ENCODE results near the gene ZFYVE9. TPM values are rescaled to one million over a fixed set of nuclear protein-coding genes. Genes with fewer than 3 reads are reported as not detected.

ZFYVE9 gene
- polyA plus RNA-seq, 2 donors = 2.7 to 5.6 TPM

DNA sequence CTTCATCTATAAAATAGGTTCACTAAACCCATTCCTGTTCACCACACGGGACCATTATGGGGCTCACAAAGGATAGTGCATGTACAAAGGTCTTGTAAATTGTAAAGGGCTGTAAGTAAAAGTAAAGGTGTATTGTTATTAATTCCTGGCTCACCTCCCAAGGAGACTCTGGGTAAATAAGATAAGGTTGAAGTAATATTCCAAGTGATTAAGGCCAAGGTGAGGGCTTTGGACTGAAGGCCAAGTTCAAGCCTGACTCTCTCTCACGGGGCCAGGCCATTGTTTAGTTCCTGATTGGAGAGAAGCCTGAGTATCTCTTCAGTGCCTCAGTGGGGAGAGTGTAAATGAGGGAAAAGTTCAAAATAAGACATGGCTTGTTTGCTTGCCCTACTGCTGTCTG lies 19.5 kb upstream of the ZFYVE9 start:
- 57 to 62% methylated on average over 2 of the region's 2 CpGs for WGBS, 2 donors
- Histone ChIP-seq H3K4me3 (ENCODE audit: low read depth in 1 of 2, low read length in 2 of 2) (no peak overlapping the region), H3K36me3 (ENCODE audit: control insufficient read depth in 2 of 2, insufficient read depth in 2 of 2, low read length in 1 of 2) (no peaks in the 10 kb centered on the region), H3K4me1 (ENCODE audit: control insufficient read depth in 2 of 2, insufficient read depth in 2 of 2, low read length in 1 of 2) (no peaks in the 10 kb centered on the region), H3K9me3 (ENCODE audit: control insufficient read depth in 2 of 2, insufficient read depth in 1 of 2, low read depth in 1 of 2, low read length in 1 of 2) (no peaks in the 10 kb centered on the region), H3K27me3 (ENCODE audit: control insufficient read depth in 1 of 2, insufficient read depth in 2 of 2, low read length in 2 of 2) (no peaks in the 10 kb centered on the region), H3K27ac (ENCODE audit: low read depth in 2 of 2, low read length in 1 of 2) (no peak overlapping the region)

DNA sequence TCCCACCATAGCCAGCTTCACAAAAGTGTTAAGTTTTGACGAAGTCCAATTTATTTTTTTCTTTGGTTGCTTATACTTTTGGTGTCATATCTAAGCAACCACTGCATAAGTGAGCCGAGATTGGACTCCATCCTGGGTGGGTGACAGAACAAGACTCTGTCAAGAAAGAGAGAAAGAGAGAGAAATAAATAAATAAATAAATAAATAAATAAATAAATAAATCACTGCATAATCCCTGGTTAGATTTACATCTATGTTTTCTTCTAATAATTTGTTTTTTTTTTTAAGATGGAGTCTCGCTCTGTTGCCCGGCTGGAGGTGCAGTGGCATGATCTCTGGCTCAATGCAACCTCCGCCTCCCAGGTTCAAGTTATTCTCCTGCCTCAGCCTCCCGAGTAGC lies 18.3 kb upstream of the ZFYVE9 start:
- no peak overlapping the region for H3K27ac ChIP-seq (ENCODE audit: low read depth in 2 of 2, low read length in 1 of 2)
- H3K4me3 ChIP-seq (ENCODE audit: low read depth in 1 of 2, low read length in 2 of 2) = no peak overlapping the region
- 89 to 91% methylated on average over 6 of the region's 6 CpGs for WGBS, 2 donors

DNA sequence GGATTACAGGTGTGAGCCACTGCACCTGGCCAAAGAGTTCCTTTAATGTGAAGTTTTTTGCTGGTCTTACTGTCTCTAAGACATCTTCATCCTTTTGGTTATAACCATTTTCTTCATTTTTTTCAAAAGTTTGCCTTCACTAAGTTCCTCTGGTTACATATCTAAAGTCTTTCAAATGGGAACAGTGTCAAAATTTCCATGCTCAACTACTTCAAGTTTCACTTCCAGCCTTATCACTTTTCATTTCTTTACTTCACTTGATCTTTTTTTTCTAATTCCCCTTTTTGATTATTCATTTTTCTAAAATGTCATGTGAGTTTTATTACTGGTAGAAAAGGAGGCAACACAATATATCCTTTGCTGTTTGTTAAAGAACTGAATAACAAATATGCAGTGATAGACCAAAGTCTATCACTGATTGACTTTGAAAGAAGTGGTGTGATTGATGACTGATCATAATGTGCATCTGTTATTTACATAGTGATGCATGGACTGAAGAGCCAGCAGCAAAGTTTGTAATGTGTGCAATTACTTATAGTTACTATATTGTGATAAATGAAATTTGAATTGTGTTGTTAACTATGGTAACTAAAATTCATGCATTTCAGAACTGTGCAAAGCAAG lies 16.0 kb upstream of the ZFYVE9 start:
- H3K4me3 ChIP-seq (ENCODE audit: low read depth in 1 of 2, low read length in 2 of 2) = no peak overlapping the region
- no peaks in the 10 kb centered on the region for H3K4me1 ChIP-seq (ENCODE audit: control insufficient read depth in 2 of 2, insufficient read depth in 2 of 2, low read length in 1 of 2)
- H3K36me3 ChIP-seq (ENCODE audit: control insufficient read depth in 2 of 2, insufficient read depth in 2 of 2, low read length in 1 of 2) = no peaks in the 10 kb centered on the region
- H3K27me3 ChIP-seq (ENCODE audit: control insufficient read depth in 1 of 2, insufficient read depth in 2 of 2, low read length in 2 of 2) = no peaks in the 10 kb centered on the region
- no peaks in the 10 kb centered on the region for H3K9me3 ChIP-seq (ENCODE audit: control insufficient read depth in 2 of 2, insufficient read depth in 1 of 2, low read depth in 1 of 2, low read length in 1 of 2)
- H3K27ac ChIP-seq (ENCODE audit: low read depth in 2 of 2, low read length in 1 of 2) = no peak overlapping the region

More for the DNA sequence above, 18.3 kb upstream of the ZFYVE9 start:
- Histone ChIP-seq H3K36me3 (ENCODE audit: control insufficient read depth in 2 of 2, insufficient read depth in 2 of 2, low read length in 1 of 2) (no peaks in the 10 kb centered on the region), H3K4me1 (ENCODE audit: control insufficient read depth in 2 of 2, insufficient read depth in 2 of 2, low read length in 1 of 2) (no peaks in the 10 kb centered on the region), H3K9me3 (ENCODE audit: control insufficient read depth in 2 of 2, insufficient read depth in 1 of 2, low read depth in 1 of 2, low read length in 1 of 2) (no peaks in the 10 kb centered on the region), H3K27me3 (ENCODE audit: control insufficient read depth in 1 of 2, insufficient read depth in 2 of 2, low read length in 2 of 2) (no peaks in the 10 kb centered on the region)

DNA sequence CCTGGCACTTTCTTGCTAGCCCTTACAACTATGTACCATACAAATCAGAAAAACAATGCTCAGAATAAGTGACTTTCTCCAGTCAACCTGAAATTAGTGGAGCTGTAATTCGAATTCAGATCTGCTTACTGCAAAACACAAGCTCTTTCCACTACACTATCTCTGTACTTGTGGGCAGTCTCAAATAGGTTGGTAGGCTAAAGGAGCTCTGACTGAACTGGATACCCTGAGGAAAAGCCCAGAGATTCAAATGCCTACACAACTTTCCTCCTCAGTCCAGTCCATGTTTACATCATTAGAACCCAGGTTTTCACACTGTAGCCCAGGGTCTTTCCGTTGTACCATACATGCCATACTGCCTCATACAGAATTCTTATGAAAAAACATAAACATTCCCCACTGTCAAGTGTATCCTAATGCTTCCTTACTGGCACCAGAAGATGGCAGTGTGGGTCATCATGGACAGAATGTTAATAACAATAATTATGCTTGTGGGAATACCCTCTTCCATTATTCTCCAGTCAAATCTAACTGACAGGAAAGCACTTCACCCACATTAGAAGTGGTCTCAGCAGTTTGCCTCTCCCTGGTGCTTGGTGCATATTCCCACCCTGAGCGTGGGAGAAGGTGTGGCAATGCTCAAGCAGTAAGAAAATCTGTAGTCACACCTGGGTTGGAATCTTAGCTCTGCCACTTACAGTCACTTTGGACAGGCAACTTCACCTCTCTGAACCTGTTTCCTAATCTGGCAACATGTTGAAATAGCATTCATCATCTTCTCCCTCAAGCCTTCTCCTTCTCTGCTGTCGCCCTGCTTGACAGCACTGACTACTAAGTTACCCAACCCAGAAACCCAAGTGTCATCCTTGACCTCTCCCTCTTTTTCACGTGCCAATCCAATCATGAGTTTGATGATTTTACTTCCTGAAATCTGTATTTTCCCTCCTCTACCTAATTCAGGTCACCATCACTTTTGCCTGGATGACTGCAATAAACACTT lies 14.4 kb upstream of the ZFYVE9 start:
- 29 to 30% methylated on average over 5 of the region's 5 CpGs for WGBS, 2 donors
- Histone ChIP-seq H3K36me3 (ENCODE audit: control insufficient read depth in 2 of 2, insufficient read depth in 2 of 2, low read length in 1 of 2) (no peaks in the 10 kb centered on the region), H3K27me3 (ENCODE audit: control insufficient read depth in 1 of 2, insufficient read depth in 2 of 2, low read length in 2 of 2) (no peaks in the 10 kb centered on the region), H3K27ac (ENCODE audit: low read depth in 2 of 2, low read length in 1 of 2) (no peak overlapping the region), H3K4me3 (ENCODE audit: low read depth in 1 of 2, low read length in 2 of 2) (no peak overlapping the region), H3K4me1 (ENCODE audit: control insufficient read depth in 2 of 2, insufficient read depth in 2 of 2, low read length in 1 of 2) (no peaks in the 10 kb centered on the region), H3K9me3 (ENCODE audit: control insufficient read depth in 2 of 2, insufficient read depth in 1 of 2, low read depth in 1 of 2, low read length in 1 of 2) (no peaks in the 10 kb centered on the region)

DNA sequence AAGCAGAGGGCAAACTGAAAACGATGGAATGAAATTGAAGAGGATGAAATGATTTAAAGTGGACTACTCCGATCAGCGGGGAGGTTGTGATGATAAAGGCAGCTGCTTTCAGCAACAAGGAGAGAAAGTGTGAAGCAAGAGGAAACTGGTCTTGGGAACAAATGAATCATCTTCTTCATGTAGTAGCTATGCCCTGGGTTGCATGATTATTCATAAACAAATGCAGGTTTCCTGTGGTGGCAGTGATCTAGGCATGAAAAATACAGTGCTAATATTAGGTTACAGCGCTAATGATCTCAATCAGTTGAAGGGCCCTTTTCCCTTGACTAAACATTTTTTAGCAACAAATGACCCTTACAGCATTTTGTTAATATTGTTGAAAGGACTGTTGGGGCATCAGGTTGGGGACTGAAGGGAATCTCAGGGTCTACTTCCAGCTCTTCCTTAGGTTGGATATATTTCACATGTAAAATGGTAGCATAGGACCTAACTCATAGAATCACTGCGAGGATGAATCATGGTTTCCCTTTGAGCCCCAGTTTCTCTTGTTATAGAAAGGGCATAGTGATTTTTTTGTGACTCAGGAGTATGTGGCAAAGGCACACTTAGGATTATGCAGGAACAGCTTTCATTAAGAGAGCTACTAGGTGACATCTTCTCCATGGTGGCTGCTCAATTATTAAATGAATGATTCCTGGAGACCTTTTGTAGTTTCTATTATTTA lies 1.9 kb upstream of the ZFYVE9 start:
- peak overlapping the region; percentile 46 to 77 for H3K27ac ChIP-seq (ENCODE audit: low read depth in 2 of 2, low read length in 1 of 2)
- 50 to 65% methylated on average over 5 of the region's 5 CpGs for WGBS, 2 donors

GRCh38 chr1:52140633-52141512 lies 1.0 kb upstream of the ZFYVE9 start:
- Histone ChIP-seq H3K4me3 (ENCODE audit: low read depth in 1 of 2, low read length in 2 of 2) (peak overlapping the region in 1 of 2 donors; percentile 77), H3K27me3 (ENCODE audit: control insufficient read depth in 1 of 2, insufficient read depth in 2 of 2, low read length in 2 of 2) (no peaks in the 10 kb centered on the region), H3K36me3 (ENCODE audit: control insufficient read depth in 2 of 2, insufficient read depth in 2 of 2, low read length in 1 of 2) (no peaks in the 10 kb centered on the region), H3K4me1 (ENCODE audit: control insufficient read depth in 2 of 2, insufficient read depth in 2 of 2, low read length in 1 of 2) (no peaks in the 10 kb centered on the region), H3K9me3 (ENCODE audit: control insufficient read depth in 2 of 2, insufficient read depth in 1 of 2, low read depth in 1 of 2, low read length in 1 of 2) (no peaks in the 10 kb centered on the region), H3K27ac (ENCODE audit: low read depth in 2 of 2, low read length in 1 of 2) (peak overlapping the region in 1 of 2 donors; percentile 77)
- WGBS, 2 donors = 16 to 26% methylated on average over 2 of the region's 2 CpGs

More for the DNA sequence above, 1.9 kb upstream of the ZFYVE9 start:
- Histone ChIP-seq H3K4me3 (ENCODE audit: low read depth in 1 of 2, low read length in 2 of 2) (no peak overlapping the region), H3K9me3 (ENCODE audit: control insufficient read depth in 2 of 2, insufficient read depth in 1 of 2, low read depth in 1 of 2, low read length in 1 of 2) (no peaks in the 10 kb centered on the region), H3K36me3 (ENCODE audit: control insufficient read depth in 2 of 2, insufficient read depth in 2 of 2, low read length in 1 of 2) (no peaks in the 10 kb centered on the region), H3K27me3 (ENCODE audit: control insufficient read depth in 1 of 2, insufficient read depth in 2 of 2, low read length in 2 of 2) (no peaks in the 10 kb centered on the region), H3K4me1 (ENCODE audit: control insufficient read depth in 2 of 2, insufficient read depth in 2 of 2, low read length in 1 of 2) (no peaks in the 10 kb centered on the region)

DNA sequence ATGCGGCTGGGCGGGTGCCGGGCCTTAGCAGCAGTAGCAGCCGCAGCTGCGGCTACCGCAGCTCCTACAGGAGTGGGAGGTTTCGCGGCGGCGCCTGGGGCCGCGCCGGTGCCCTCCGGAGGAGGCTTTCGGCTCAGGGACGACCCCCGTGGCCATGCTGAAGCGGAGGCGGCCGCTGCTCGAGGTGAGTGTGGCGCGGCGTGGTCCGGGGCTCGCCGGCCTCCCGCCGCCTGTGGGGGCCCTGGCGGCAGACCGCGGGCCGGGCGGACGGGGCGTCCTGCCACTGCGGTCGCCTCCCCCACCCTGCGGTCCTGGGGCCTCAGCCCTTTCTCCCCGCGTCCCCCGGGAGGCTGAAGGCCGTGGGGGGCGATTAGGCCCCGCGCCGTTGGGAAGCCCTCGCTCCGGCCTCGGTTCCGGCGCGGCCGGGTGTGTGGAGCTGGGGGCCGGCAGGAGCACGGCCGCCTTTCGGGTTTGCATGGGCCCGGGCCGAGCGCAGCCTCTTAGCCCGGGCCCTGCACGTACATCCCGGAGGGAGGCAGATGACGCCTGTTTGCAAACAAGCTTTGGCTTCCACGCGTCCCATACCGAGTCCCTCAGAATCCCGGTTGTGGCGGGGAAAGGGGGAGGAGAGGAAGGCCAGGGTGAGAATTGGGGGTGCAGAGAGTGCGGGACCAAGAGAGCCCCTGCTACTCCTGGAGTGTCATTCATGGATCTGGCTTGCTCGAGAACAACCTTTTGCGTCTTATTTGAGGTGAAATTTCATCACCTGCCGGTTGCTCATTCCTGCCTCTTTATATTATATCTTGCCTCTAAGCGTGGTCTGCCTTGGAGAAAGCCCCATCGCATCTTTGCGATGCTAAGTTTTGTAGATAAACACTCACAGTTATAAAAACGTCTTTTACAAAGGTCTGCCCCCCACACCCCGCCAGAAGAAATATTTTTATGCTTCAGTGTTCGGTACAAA lies 613 bp downstream of the ZFYVE9 start:
- Histone ChIP-seq H3K36me3 (ENCODE audit: control insufficient read depth in 2 of 2, insufficient read depth in 2 of 2, low read length in 1 of 2) (no peaks in the 10 kb centered on the region), H3K9me3 (ENCODE audit: control insufficient read depth in 2 of 2, insufficient read depth in 1 of 2, low read depth in 1 of 2, low read length in 1 of 2) (no peaks in the 10 kb centered on the region), H3K4me3 (ENCODE audit: low read depth in 1 of 2, low read length in 2 of 2) (peak overlapping the region; percentile 77 to 95), H3K27ac (ENCODE audit: low read depth in 2 of 2, low read length in 1 of 2) (peak overlapping the region; percentile 94 to 95), H3K4me1 (ENCODE audit: control insufficient read depth in 2 of 2, insufficient read depth in 2 of 2, low read length in 1 of 2) (no peaks in the 10 kb centered on the region), H3K27me3 (ENCODE audit: control insufficient read depth in 1 of 2, insufficient read depth in 2 of 2, low read length in 2 of 2) (no peaks in the 10 kb centered on the region)
- 1% methylated on average over 50 to 80 of the region's 80 CpGs for WGBS, 2 donors

DNA sequence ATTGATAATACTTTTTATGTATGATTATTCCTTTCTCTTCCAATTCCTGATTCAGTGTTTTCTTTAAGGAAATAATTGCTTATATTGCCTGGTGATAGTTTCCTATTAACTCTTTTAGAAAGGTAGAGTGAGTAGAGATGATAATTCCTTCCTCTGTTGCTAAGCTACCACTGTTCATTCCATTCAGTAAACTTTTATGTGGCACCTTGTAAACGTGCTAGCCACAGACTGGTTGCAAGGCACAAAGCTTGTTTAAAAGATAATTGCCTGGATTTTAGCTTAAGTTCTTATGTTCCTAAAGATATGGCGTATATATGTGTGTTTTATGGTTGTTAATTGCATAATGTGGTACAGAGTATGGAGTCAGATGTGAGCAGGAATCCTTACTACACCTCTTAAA lies 3.2 kb downstream of the ZFYVE9 start:
- Histone ChIP-seq H3K4me3 (ENCODE audit: low read depth in 1 of 2, low read length in 2 of 2) (no peak overlapping the region), H3K36me3 (ENCODE audit: control insufficient read depth in 2 of 2, insufficient read depth in 2 of 2, low read length in 1 of 2) (no peaks in the 10 kb centered on the region), H3K27me3 (ENCODE audit: control insufficient read depth in 1 of 2, insufficient read depth in 2 of 2, low read length in 2 of 2) (no peaks in the 10 kb centered on the region), H3K27ac (ENCODE audit: low read depth in 2 of 2, low read length in 1 of 2) (no peak overlapping the region), H3K4me1 (ENCODE audit: control insufficient read depth in 2 of 2, insufficient read depth in 2 of 2, low read length in 1 of 2) (no peaks in the 10 kb centered on the region), H3K9me3 (ENCODE audit: control insufficient read depth in 2 of 2, insufficient read depth in 1 of 2, low read depth in 1 of 2, low read length in 1 of 2) (no peaks in the 10 kb centered on the region)
- 57 to 63% methylated on average over 2 of the region's 2 CpGs for whole genome bisulfite sequencing, 2 donors
